EH (cell line): ENCODE results near the gene IGSF23.
A peak's percentile ranks its signal among the peaks of the same experiment; 100 is the strongest.

Source experiments
- DNase-seq: peaks from one replicate; pipeline ENCODE4 v3.0.0-alpha.2; 2015; ENCODE audit warnings: low read depth

IGSF23 gene

GRCh38 chr19:44613295-44614178 lies at the start of gene IGSF23:
TSS of gene IGSF23 (plus strand) at chr19:44613563. CDS start at chr19:44613646, 83 bp downstream.
- DNase-seq, result no peak

- DNase-seq, result no peak
Observed at GRCh38 chr19:44566984-44567383, 46.4 kb upstream of the IGSF23 start.

- DNase-seq, result no peak
Observed at GRCh38 chr19:44567745-44568144, 45.6 kb upstream of the IGSF23 start.

- no peak for DNase-seq
Observed at GRCh38 chr19:44570603-44570983, 42.8 kb upstream of the IGSF23 start.

- peak; percentile 80 for DNase-seq
Observed at GRCh38 chr19:44570984-44571684, 42.2 kb upstream of the IGSF23 start.

GRCh38 chr19:44571830-44572580 lies 41.4 kb upstream of the IGSF23 start:
- no peak for DNase-seq

- DNase-seq, result no peak
Observed at GRCh38 chr19:44572581-44572900, 40.8 kb upstream of the IGSF23 start.

GRCh38 chr19:44573183-44573582 lies 40.2 kb upstream of the IGSF23 start:
- no peak for DNase-seq

GRCh38 chr19:44573627-44574026 lies 39.7 kb upstream of the IGSF23 start:
- DNase-seq, result no peak

GRCh38 chr19:44574186-44574950 lies 39.0 kb upstream of the IGSF23 start:
- no peak for DNase-seq

GRCh38 chr19:44575116-44575700 lies 38.2 kb upstream of the IGSF23 start:
- peak; percentile 18 for DNase-seq

- DNase-seq, result peak; percentile 50
Observed at GRCh38 chr19:44576843-44577565, 36.4 kb upstream of the IGSF23 start.

- DNase-seq, result no peak
Observed at GRCh38 chr19:44577566-44577874, 35.8 kb upstream of the IGSF23 start.

GRCh38 chr19:44579663-44580365 lies 33.5 kb upstream of the IGSF23 start:
- DNase-seq, result no peak

- DNase-seq, result no peak
Observed at GRCh38 chr19:44580366-44580895, 32.9 kb upstream of the IGSF23 start.

GRCh38 chr19:44581288-44581687 lies 32.1 kb upstream of the IGSF23 start:
- no peak for DNase-seq

GRCh38 chr19:44582581-44583265 lies 30.6 kb upstream of the IGSF23 start:
- peak; percentile 41 for DNase-seq

GRCh38 chr19:44585371-44586133 lies 27.8 kb upstream of the IGSF23 start:
- DNase-seq, result peak; percentile 77
